ENCODE measurements around the gene CELSR1.

CELSR1 gene

DNA sequence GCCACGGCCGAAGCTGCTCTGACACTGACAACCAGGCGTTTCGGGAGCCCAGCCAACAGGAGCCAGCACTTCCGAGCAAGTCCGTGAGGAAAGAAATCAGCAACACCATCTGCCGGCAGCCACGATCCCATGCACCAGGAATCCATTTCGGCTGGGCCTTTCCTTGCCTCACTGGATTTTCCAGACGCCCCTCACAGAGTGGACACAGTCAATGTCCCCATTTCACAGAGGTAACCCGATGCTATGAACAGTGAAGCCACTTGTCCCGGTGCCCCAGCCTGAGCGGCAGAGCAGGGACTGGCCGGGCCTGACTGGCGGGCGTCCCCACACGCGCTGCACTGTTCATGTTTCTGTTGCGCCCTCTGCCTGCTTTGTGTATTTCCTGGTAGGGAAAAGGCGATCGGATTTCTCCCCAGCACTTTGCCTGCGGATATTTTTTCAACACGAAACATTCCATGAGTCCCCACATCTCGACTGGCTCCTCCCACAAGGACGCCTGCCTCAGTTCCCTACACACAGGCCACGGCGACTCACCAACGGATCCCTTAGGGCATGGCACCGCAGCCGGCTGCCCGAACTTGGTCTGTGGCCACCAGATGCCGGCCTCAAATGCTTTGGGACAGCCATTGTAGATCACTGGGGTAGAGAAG, 146.6 kb downstream of the CELSR1 start:
- no peak for DNase-seq

DNA sequence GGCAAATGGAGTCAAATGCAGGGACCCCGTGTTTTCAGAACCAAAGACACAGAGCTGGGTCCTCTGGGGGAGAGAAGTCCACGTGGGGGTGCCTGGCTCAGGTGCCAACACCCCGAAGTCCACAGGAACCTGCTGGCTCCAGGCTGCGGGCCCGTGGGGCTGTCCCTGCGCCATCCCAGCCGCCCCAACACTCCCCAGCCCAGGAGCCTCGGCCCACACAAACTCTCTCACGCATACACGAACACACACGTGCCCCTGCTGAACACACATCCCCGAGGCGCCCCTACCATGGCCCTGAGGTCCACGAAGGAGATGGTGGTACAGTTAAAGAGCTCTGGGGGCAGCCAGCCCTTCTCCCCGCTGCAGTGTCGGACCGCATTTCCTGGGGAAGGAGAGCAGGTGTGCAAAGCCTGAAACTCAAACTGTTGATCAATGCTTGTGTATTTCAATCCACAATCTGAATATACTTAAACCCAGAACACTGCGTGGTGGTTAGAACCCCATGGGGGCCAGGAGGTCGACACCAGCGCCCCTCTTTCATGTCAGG, 147.2 kb downstream of the CELSR1 start:
- DNase-seq: no peak

DNA sequence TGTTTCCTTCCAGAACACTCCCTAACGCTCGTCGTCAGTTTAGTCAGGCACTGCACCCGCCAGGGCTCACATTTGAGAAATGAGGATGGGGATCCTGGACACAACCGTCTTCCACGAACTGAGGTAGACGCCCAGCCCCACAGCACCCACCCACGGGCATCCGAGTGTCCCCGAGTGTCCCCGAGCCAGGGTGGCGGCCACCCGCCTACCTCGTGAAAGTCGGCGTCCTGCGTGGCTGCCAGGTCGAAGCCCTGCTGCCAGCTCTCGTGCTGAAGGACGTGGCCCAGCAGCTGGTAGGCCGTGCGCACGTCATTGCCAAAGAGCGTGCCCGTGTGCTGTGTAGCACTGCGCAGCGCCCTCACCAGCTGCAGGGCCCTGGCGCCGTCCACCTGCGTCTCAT, 148.3 kb downstream of the CELSR1 start:
- no peak for DNase-seq

DNA sequence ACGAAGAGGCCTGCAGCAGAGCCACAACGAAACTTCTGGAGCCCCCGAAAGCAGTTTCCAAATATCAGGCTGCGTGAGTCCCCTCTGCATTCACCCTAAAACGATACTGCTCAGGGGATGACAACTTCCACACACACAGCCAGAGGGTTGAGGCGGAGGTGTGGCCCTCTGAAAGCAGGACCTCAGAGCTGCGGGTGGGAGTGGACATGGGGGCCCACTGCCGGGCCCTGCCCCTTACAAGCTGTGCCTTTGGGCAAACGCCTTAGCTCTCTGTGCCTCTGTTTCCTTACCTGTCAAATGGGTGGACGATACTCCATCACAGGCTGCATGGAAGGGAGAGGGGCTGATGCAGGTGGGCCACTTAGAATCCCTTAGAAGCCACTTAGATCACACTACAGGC, 148.8 kb downstream of the CELSR1 start:
- no peak for DNase-seq

DNA sequence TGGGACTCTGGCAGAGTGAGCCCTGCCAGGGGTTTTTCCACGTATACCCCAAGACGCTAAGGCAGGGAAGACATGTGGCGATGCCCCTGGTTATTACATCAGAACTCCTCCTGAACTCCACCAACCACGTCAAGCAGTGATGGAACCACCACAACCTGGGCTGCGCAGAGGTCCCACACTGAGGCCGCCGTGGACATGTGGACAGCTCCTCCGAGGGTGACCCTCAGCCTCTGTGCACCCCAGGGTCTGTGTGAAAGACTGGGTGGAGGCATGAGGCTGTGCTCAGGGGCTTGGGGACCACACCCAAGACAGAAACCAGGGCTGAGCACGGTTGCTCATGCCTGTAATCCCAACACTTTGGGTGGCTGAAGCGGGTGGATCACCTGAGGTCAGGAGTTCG, 149.7 kb downstream of the CELSR1 start:
- DNase-seq: no peak

DNA sequence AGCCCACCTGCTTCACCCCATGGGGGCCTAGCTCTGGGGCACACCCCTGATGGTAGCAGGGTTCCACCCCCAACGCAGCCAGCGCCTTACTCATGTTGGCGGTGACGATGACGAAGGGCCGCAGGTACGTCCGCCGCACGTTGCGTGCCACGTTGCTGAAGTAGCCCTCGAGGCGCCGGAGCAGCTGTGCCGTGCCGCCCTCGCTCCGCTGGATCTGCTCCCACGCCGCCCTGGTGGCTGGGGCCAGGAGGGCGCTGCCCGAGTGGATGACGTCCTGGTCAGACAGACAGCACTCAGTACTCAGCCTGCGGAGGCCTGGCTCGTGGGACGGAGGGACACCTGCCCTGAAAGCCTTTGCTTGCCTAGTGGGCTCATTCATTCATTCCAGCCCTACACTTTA, 151.1 kb downstream of the CELSR1 start:
- DNase-seq: no peak

DNA sequence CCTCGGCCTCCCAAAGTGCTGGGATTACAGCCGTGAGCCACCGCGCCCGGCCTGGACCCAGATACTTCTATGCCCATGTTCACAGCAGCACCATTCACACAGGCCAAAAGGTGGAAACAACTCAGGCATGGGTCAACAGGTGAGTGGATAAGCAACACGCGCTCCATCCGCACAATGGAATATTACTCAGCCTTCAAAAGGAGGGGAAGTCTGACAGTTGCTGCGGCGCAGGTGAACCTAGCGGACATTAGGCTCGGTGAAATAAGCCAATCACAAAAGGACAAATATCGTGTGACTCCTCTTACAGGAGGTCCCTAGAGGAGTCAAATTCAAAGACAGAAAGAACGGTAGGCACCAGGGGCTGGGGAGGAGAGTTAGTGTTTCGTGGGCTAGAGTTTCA, 154.9 kb downstream of the CELSR1 start:
- DNase-seq: no peak

DNA sequence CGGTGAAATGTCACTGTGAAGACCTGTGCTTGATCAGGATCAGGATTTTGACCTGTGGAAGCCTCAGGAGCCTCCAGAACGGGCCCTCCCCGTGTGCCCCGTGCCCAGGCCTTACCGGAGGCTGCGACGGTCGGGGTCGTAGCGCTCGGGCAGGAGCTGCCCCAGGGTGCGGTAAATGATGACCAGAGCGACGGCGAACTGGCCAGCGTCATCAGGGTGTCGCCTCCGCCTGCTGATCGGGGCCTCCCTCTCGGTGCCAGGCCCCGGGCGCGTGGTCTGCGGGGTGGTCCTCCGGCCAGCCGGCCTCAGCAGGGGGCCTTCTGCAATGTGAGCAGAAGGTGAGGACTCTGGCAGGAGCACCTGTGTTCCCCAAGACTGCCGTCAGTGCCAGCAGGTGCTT, 155.7 kb downstream of the CELSR1 start:
- DNase-seq: no peak

DNA sequence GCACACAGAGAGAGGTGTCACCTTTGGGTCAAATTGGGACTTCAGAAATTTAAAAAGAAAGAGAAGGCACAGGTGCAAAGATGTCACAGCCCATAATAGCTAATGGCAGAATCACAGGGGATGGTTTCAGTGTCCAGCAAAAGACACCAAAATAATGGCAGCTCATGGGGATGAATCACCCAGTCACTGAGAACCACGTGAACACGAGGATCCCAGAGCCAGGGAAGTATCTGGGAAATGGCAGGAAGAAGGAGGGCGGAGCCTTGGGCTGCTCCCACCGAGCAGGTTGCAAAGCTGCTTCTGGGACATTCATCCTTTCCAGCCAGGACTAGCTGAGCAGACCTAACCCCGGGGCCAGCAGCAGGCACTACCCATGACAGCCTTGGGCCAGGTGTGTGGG, 156.3 kb downstream of the CELSR1 start:
- no peak for DNase-seq

DNA sequence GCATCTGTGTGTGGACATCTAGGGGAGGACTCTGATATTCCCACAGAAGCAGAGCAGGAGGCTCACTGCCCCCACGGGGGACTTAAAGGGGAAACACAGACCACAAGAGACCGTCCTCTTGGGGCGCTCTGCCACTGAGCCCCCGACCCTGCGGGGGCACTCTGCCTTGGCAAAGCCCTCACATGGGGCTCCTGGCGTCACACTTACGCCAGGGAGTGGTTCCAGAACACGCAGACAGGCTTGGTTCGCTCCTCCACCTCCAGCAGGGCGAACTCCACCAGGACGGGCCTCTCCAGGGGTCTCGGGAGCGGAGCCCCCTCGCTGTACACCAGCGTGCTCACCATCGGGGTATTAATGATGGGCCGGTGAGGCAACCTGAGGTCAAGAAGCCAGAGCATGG, 156.8 kb downstream of the CELSR1 start:
- no peak for DNase-seq

DNA sequence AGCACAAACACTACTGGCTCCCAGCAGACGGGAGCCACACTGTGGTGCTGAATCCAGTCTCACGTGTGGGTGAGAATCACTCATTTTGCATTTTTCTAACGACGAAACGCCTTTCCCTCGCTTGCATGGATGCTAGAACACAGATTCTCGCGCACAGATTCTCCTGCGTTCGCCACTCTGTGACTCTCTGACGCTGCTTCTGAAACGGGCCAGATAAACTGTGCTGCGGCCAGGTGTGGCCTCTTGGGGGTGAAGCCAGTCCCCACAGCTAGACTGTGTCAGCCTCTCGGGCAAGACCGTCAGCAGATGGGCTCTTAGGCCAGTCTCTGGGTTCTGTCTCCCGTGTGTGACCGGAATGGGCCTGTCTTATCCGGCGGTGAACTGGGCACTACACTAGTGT, 157.4 kb downstream of the CELSR1 start:
- no peak for DNase-seq

DNA sequence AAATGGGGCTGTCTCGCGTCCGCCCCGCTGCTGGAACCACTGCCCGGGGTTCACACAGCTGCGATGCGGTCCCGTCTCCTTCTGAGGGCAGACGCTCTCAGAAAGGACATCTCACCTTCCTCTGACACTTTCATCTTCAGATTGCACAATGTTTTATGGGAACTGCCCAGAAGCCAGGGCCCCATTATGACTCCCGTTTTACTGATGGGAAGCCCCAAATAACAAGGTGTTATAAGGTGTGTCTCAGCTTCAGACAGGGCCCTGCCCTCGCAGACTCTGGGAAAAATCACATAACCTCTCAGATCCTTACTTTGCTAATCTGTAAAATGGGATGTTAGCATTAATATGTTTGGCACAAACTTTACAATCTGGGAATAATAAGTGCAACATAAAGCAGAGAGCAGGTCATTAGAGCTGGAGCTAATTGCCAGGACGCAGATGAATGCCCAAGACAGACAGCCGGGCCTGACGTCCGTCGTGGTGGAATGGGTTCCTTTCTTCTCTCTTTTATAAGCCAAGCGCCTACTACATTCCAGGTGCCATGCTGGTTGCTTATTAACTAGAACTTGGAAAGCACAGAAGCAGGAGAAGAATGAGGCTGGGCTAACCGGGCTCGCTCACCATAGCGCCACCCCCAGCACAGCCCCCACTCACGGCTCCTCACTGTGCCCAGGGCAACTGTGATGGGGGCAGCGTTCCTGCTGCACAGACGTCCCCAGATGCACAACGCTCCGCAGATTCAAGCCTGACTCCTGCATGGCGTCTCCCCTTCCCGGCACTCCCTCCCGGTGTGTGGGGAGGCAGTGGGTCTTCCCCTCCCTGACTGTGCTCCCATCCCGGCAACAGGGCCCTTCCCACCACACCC, 158.1 kb downstream of the CELSR1 start:
- no peak for DNase-seq

DNA sequence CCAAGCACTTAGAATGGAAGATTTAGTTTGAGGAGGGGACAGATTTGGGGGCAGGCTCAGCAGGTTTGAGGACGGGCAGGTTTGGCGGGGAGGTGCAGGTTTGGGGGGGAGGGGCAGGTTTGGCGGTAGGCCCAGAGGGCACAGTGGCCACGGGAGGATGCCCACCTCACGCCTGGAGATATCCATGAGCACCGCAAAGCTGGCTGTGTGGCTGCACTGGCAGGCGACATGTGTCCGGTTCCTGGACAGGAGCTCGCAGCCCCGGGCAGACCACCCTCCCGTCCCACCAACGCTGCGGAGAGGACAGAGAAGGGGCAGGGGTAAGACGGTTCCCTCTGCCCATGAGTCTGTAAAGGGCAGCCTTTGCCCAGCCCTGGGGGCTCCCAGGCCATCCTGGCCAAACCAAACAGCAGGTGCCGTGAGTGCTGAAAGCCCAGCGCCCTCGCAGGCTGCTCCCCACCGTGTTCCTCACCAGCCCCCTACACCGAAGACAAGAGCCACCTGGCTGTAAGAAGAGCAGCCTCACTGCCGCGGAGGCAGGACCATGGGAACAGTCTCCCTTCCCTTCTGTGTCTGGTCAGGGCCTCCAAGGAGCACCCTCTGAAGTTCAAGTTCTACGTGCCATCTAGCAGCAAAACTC, 158.9 kb downstream of the CELSR1 start:
- no peak for DNase-seq

DNA sequence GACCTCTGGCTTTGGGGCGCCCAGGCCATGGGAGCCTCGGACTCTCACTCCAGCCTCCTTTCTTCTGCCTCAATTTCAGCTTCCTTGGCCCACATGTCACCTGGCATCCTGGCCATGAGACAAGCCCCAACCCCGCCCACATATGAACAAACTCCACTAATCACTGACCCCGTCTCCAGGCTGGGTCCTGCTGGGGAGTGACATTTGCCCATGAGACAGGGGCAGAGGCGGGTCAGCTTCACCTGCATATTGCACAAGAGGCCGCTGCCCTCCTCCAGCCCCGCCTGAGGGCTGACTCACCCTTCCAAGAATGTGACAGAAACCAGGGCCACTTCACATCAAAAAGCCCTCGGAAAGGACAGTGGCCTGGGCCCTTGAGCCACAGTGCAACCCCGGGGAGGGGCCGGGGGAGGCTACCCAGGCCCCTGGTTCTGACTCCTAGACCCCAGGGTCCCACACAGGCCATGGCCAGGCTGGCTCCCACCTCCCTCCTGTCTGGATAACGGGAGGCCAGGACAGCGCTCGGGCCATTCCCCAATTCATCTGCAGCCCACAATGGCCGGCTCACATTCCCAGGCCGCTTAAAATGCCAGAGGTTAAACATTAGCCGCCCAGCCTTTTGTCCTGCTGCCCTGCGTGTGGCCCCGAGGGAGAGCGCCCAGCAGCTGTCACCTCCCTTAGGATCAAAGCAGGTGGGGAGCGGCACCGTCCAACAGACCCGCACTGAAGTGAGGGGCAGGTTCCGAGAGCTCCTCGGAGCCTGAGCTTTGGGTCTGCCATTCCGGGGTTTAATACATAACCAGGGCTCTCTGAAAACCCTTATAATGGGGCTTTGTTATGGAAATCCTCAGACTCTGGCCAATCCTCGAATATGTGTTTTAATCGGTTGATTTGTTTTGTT, 159.6 kb downstream of the CELSR1 start:
- DNase-seq: no peak

DNA sequence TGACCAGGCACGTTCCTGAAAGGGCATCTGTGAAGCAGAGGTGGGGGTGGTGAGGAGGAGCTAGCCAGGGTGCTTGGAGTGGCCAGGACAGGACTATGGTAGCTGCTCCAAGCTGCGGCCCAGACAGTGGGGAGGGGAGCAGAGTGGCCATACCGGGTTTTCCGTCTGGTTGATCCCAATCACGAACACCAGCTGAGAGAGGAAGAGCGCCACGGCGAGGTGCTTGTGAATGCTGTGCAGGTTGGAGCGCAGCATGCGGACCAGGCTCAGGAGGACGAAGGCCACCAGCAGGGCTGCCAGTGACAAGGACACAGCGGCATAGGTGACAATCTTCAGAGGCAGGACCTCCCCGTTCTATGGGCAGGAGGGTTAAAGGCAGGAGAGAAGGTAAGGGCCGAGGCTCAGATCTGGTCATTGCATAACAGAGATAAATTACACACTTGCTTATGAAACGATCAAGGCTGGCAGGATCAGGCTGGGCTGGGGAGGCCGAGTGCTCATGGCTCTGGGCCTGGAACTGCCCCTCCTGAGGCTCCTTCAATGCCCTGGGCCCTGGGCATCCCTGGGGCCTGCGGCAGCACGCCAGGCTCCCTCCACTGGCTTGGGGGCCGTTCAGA, 160.4 kb downstream of the CELSR1 start:
- DNase-seq: no peak

DNA sequence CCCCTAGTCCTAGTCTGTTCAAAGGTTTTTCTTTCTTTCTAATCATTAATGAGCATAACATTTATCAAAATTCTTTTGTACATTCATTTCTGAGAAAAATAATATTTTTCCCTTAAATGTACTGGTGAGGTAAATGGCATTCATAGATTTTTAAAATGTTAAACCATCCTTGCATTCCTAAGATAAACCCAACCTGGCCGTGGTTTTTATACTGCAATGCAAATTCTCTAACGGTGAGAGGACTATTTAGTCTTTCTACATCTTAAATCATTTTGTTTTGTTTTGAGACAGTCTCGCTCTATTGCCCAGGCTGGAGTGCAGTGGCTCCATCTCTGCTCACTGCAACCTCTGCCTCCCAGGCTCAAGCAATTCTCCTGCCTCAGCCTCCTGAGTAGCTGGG, 161.3 kb downstream of the CELSR1 start:
- DNase-seq: no peak

DNA sequence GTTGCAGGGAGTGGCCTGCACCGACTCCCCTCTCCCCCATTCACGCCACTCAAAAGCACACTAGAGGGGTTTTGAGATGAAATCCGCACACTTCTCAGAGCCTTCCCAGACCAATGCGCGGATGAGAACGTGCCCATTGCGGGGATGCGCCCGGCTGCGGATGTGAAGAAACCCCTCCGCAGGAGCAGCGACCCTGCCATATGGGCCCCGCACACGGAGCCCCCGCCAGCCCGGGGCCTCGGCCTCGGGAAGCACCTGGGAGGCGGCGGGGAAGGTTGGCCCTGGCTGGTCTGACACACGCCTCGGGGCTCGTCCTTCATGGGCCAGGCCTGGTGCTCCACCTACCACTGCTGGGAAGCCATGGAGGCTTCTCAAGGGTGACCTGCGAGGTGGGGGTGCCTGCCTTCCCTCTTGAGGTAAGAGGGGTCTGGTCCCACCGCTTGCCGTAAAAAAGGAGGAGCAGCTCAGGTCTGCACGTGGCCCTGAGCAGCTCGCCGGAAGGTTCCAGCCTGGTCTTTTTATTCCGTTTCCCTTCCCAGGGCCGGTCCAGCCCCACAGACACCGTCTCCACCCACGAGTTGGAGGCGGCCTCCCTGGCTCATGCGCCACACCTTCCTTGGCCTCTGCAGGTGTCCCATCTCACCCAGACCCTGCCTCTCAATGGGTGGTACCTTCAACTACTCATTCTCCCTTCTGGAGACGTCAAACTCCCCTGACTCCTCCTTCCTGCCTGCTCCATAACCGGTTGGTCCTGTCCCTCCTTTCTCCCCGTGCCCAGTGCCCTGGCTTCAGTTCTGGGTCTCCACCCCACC, 162.6 kb downstream of the CELSR1 start:
- no peak for DNase-seq

DNA sequence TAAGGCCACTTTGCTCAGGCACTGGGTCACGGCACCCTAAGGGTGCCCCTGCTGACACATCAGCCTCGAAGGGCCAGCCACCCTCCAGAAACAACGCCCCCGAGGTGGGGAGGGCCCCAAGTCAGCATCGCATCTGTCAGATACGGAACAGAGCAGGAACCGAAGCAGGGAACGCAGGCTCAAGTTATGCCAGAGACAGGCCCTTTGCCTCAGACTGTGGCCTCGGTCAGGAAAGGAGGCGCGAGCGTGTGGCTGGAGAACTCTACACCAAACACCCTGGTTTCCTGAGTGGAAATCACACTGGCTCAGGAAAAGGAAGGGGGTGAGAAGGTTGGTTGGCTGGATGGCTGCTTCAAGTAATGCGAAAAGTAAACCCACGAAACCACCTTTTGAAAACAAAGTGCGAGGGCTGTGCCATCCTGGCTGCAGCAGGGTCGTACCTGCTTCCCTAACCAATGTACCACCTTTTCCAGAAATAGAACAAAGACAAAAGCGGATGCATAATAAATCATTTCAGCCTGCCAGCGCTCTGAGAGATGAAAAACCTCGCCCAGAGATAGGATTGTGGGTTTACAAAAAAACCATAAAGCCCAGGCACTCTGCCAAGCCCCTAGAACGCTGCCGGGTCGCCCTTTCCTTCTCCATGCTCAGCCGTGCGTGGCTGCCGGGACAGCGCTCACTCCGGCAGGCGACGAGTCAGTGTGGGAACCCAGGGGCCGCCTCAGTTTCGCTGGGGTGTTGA, 163.3 kb downstream of the CELSR1 start:
- DNase-seq: no peak

DNA sequence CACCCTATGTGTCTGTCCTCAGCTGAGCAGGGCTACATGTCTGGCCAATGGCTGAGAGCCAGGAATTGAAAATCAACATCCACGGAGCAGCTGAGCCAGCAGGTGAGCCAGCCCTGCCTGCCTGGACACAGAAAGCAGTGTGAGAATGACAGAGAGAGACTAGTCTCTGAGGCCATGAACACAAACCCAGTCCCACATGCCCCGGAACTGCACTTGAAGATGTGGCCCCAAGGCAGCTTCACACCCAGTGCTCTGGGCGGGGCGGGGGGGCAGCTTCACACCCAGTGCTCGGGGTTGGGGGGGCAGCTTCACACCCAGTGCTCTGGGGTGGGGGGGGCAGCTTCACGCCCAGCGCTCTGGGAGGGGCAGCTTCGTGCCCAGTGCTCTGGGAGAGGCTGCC, 164.3 kb downstream of the CELSR1 start:
- DNase-seq: no peak

DNA sequence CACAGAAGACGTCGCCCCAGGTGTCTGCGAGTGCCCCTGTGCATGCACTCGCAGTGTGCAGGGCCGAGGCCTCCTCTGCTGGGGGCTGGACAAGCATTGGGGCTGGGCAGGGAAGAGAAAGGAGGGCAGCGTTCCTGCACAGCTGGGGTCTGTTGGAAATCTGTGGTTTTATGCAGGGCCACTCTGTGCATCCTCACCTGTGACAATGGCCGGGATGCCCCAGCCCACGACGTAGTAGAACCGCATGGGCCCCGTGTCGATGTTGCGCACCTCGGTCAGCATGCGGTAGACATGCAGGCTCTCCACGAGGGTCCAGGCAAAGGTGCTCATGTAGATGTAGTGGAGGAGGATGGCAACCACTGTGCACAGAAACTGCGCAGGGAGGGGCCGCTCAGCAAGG, 164.7 kb downstream of the CELSR1 start:
- DNase-seq: no peak

All from NCI-H2107 (cell line).